Adrenal gland (tissue), 12 donors: ENCODE data around the gene CAPN11. TPM values are rescaled to one million over a fixed set of nuclear protein-coding genes. Genes with fewer than 3 reads are reported as not detected.

ENCODE experiments used
- DNase-seq, 7 donors: peaks; one replicate each; pipeline ENCODE4 v3.0.0-alpha.2; 2019 to 2020
- H3K27ac ChIP-seq, 5 donors: fragments of 200-600 bp; sonication (generic) in 4 of 5; 1 replicate in 3 of 5; 2 replicates in 2 of 5; pipeline versions ENCODE4 v1.5.1 to v1.8.0; 2016 to 2020; ENCODE audit warnings: mild to moderate bottlenecking in 1 of 5
- H3K27me3 ChIP-seq: fragments of 200-600 bp; 2 replicates; pipeline ENCODE4 v1.8.0; 2021
- H3K36me3 ChIP-seq, 2 donors: fragments of 200-600 bp; replicated peaks in 1 of 2; 1 replicate in 1 of 2; 2 replicates in 1 of 2; pipeline versions ENCODE4 v1.5.1 to v1.8.0; 2018 to 2022
- H3K4me1 ChIP-seq, 2 donors: fragments of 200-600 bp; replicated peaks in 1 of 2; 1 replicate in 1 of 2; 2 replicates in 1 of 2; pipeline versions ENCODE4 v1.5.1 to v1.8.0; 2018 to 2021
- H3K4me3 ChIP-seq, 4 donors: fragments of 200-600 bp; sonication (generic) in 3 of 4; one replicate each; pipeline ENCODE4 v1.5.1; 2016 to 2018
- H3K9me3 ChIP-seq, 3 donors: fragments of 200-600 bp; sonication (generic) in 1 of 3; replicated peaks in 1 of 3; 1 replicate in 2 of 3; 2 replicates in 1 of 3; pipeline versions ENCODE4 v1.5.1 to v1.8.0; 2016 to 2021
- POLR2A ChIP-seq, 2 donors: fragments of 450-650 bp; IDR thresholded peaks; one replicate each; pipeline ENCODE4 v1.6.1; 2017; ENCODE audit warnings: antibody characterized with exemption in 2 of 2, mild to moderate bottlenecking in 2 of 2, moderate library complexity in 1 of 2
- WGBS, 4 donors: extraction: QIAGEN DNeasy Blood & Tissue Kit in 2 of 4; methylation state at CpG; one replicate each; pipeline versions ENCODE4 v1.1.5 to v1.1.7; 2013 to 2017; 5-methylcytosine and 5-hydroxymethylcytosine counted together
- intact Hi-C, 2 donors: fragments of 100-400 bp; cut with DNase I; formaldehyde crosslinking; loops; one replicate each; pipeline versions ENCODE4 v1.14.1 to v1.15.0; 2022 to 2023
- polyA plus RNA-seq, 3 donors: library from polyadenylated mRNA; stranded (reverse); fragments of 200-250 nt in 2 of 3; fragments of 350-450 nt in 1 of 3; fragmentation: Illumina TruSeq in 1 of 3; extraction: RNeasy Lipid Tissue Mini Kit (QIAGEN cat#74804) in 1 of 3; gene quantifications; one replicate each; pipeline ENCODE4 v1.2.3, GENCODE V29; 2013 to 2014
- total RNA-seq, 9 donors: library from RNA; depleted of rRNA in 4 of 9; stranded (reverse); fragments of >200 nt in 4 of 9; fragments of 120-200 nt in 1 of 9; fragmentation: NEBNext Ultra II Directional in 1 of 9; extraction: Animal tissue kit (Norgen Biotek cat#: 25700) in 1 of 9; gene quantifications; one replicate each; pipeline versions ENCODE4 v1.1.0 to v1.2.4, GENCODE V29; 2013 to 2023
- TF ChIP-seq, protein P1 (sequence below), 6 experiments: fragments of 450-650 bp in 4 of 6; fragments of 200-600 bp in 2 of 6; sonication (generic) in 1 of 6; IDR thresholded peaks; 1 replicate in 5 of 6; 2 replicates in 1 of 6; pipeline versions ENCODE4 v1.5.1 to v1.8.0; 2016 to 2021; ENCODE audit warnings: antibody characterized with exemption in 6 of 6, mild to moderate bottlenecking in 2 of 6, moderate library complexity in 1 of 6
- donor health status: healthy with polysubstance abuse.
- donor health status: Bipolar disorder and iron deficiency.
- donor health status: DM: yes; HTN: yes; CAD: no.
- donor health status: DM: no; HTN: no; CAD: no.
- donor health status: DM: no; HTN: no; CAD: no.
- donor health status: DM: yes; HTN: yes; CAD: no.

CAPN11 gene
- total and polyA plus RNA-seq, 12 donors, result 0.14 to 2.4 (median 0.98) TPM; not detected in 2

DNA sequence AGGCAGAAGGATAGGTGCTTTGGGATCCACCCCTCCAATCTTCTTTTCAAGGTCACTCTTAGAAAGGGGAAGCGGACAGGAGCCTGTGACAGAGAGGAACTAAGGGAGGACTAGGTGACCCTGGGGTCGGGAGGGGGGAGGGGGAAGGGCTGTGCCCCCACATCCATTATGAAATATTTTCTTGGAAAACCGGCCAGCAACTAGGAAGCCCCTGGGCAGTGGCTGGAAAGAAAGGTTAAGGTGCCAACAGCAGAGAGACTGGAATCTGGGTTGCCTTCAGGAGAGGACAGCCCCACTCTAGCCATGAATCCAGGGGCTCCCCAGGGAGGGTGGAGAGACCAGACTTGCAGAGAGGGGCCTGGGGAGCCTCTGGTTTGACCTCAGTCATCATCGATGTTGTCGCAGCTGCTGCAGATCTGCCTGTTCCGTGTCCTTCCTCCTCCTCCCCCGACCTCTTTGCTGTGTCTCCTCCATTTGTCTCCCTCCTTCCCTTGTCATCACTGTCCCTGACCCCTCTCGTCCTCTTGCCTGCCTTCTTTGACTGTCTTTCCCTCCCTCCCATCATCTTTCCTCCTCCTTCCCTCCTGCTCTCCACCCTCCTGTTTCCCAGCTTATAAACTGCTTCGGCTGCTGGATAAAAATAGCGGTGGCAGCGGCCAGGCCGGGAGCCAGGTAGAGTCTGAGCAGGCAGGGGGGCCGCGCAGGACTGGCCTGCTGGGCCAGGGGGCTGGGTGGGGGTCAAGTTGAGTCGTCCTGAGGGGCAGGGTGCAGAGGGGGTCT lies 67.9 kb downstream of the CAPN11 start:
- no peaks in the 10 kb centered on the region for H3K9me3 ChIP-seq
- TF ChIP-seq, protein P1, sequence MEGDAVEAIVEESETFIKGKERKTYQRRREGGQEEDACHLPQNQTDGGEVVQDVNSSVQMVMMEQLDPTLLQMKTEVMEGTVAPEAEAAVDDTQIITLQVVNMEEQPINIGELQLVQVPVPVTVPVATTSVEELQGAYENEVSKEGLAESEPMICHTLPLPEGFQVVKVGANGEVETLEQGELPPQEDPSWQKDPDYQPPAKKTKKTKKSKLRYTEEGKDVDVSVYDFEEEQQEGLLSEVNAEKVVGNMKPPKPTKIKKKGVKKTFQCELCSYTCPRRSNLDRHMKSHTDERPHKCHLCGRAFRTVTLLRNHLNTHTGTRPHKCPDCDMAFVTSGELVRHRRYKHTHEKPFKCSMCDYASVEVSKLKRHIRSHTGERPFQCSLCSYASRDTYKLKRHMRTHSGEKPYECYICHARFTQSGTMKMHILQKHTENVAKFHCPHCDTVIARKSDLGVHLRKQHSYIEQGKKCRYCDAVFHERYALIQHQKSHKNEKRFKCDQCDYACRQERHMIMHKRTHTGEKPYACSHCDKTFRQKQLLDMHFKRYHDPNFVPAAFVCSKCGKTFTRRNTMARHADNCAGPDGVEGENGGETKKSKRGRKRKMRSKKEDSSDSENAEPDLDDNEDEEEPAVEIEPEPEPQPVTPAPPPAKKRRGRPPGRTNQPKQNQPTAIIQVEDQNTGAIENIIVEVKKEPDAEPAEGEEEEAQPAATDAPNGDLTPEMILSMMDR (IDR thresholded peaks at IDR 0.05), result no peak
- TF ChIP-seq POLR2A (IDR thresholded peaks at IDR 0.05), result peak in 1 of 2 donors; percentile 28
- intact Hi-C loops, result no loop called here
- WGBS, 4 donors, result 17 to 44% (median 30%) methylated on average over 15 of the region's 15 CpGs
- no peaks in the 10 kb centered on the region for H3K27me3 ChIP-seq
- peak overlapping the region in 1 of 4 donors; percentile 44 for H3K4me3 ChIP-seq
- peaks cover 0 to 20% of the 10 kb centered on the region in 2 donors for H3K36me3 ChIP-seq
- DNase-seq, result peak in 4 of 7 donors; percentile 48 to 73 (median 58)
- peaks cover 78 to 91% of the 10 kb centered on the region in 2 donors for H3K4me1 ChIP-seq
- H3K27ac ChIP-seq, result peak overlapping the region in 4 of 5 donors; percentile 48 to 90 (median 70)

DNA sequence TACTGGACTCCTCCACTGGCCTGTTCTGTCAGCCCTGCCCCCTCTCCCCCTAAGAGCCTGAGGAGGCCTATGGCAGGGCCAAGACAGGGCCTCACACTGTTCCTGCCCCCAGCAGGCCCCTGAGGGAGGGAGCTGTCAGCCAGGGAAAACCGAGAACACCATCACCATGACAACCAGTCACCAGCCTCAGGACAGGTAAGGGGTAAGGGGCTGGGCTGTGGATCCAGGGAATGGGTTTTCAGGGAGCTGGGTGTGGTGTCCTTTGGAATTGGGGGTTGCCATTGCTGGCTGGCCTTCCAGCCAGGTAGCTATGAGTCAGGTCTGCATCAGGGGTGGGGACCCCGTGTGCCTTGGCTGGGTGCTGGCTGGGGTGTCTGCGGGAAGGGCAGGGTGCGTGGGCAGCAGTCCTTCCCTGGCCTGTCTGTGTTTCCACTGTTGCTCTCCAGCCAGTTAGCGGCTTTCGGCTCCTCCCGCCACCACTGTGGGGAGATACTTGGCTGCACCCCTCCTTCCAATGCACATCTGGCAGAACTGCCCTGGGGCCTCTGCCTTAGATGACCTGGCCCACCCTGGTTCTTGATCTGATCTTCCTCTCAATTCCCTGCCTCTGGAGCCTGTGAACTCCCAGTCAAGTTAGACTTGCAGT lies 68.7 kb downstream of the CAPN11 start:
- H3K4me1 ChIP-seq, result peaks cover 71 to 85% of the 10 kb centered on the region in 2 donors

DNA sequence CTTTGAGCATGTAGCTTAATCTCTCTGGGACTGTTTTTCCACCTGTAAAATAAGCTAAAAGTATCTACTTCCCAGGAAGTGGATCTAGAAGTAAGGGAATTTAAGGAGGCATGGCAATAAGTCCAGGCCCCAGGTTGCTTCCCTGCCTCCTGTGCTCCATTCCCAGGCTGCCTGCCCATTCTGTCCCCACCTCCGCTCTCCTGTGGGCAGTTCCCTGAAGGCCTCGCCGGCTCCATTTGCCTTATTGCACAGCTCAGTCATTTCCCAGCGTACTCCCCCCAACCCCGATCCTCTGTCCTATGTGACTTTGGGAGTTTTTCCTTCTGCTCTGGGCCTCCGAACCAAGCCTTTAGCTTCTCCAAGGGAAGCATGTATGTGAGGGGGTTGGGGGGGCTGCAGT lies 69.4 kb downstream of the CAPN11 start:
- peaks cover 0 to 33% of the 10 kb centered on the region in 2 donors for H3K36me3 ChIP-seq
- no peak for TF ChIP-seq POLR2A (IDR thresholded peaks at IDR 0.05)
- TF ChIP-seq, protein P1 (IDR thresholded peaks at IDR 0.05), result no peak
- DNase-seq, result peak in 1 of 7 donors; percentile 50
- no peaks in the 10 kb centered on the region for H3K9me3 ChIP-seq
- peak overlapping the region in 1 of 4 donors; percentile 44 for H3K4me3 ChIP-seq
- peak overlapping the region in 4 of 5 donors; percentile 48 to 90 (median 70) for H3K27ac ChIP-seq
- 77 to 93% (median 91%) methylated on average over 5 to 6 of the region's 6 CpGs for WGBS, 4 donors
- H3K4me1 ChIP-seq, result peaks cover 64 to 82% of the 10 kb centered on the region in 2 donors
- H3K27me3 ChIP-seq, result no peaks in the 10 kb centered on the region
- intact Hi-C loops, result no loop called here

More for the DNA sequence above, 68.7 kb downstream of the CAPN11 start:
- no peaks in the 10 kb centered on the region for H3K9me3 ChIP-seq
- peak overlapping the region in 4 of 5 donors; percentile 48 to 90 (median 70) for H3K27ac ChIP-seq
- peaks cover 0 to 26% of the 10 kb centered on the region in 2 donors for H3K36me3 ChIP-seq
- H3K4me3 ChIP-seq, result peak overlapping the region in 1 of 4 donors; percentile 44
- peak in 3 of 7 donors; percentile 28 to 68 (median 30) for DNase-seq
- H3K27me3 ChIP-seq, result no peaks in the 10 kb centered on the region
- TF ChIP-seq POLR2A (IDR thresholded peaks at IDR 0.05), result no peak
- TF ChIP-seq, protein P1 (IDR thresholded peaks at IDR 0.05), result no peak
- intact Hi-C loops, result no loop called here
- 49 to 60% (median 53%) methylated on average over 2 to 7 of the region's 7 CpGs for WGBS, 4 donors

DNA sequence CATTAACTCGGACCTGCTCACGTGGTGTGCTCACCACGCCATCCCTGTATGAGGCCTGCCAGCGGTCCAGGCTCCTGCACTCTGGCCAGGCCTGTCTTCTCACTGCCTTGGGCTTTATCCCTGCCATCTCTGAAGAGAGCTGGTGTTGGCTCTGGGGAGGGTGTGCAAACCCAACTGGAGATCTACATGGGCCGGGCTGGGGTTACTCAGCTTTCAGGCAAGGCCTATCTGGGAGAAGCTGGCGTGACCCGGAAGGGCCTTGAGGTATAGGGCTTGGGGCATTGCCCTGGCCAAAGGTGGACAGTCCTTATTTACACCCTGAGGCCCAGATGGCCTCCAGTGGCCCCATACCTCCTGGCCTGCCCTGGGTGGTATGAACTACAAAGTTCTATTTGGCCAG lies 69.8 kb downstream of the CAPN11 start:
- TF ChIP-seq POLR2A (IDR thresholded peaks at IDR 0.05), result no peak
- TF ChIP-seq, protein P1 (IDR thresholded peaks at IDR 0.05), result no peak
- 61 to 100% (median 73%) methylated on average over 2 to 7 of the region's 7 CpGs for WGBS, 4 donors
- Histone ChIP-seq H3K36me3 (peaks cover 0 to 36% of the 10 kb centered on the region in 2 donors), H3K9me3 (no peaks in the 10 kb centered on the region), H3K27me3 (no peaks in the 10 kb centered on the region), H3K4me3 (no peak overlapping the region), H3K4me1 (peaks cover 64 to 85% of the 10 kb centered on the region in 2 donors), H3K27ac (peak overlapping the region; percentile 35 to 90 (median 52))
- DNase-seq, result peak in 2 of 7 donors; percentile 34 to 56
- intact Hi-C loops, result no loop called here
